ENCODE data around the gene ZNG1B. TPM values are rescaled to one million over a fixed set of nuclear protein-coding genes. Genes with fewer than 3 reads are reported as not detected.
"Not testable (repeated sequence)": the region's sequence is repeated elsewhere in the genome, so short reads cannot be mapped to it uniquely, and the experiment has no call there.

The ZNG1B gene
- total and polyA plus RNA-seq, 2 donors (not counting 1 experiment from before 2014, with no cell fraction given), result 23.9 to 36.8 TPM

DNA sequence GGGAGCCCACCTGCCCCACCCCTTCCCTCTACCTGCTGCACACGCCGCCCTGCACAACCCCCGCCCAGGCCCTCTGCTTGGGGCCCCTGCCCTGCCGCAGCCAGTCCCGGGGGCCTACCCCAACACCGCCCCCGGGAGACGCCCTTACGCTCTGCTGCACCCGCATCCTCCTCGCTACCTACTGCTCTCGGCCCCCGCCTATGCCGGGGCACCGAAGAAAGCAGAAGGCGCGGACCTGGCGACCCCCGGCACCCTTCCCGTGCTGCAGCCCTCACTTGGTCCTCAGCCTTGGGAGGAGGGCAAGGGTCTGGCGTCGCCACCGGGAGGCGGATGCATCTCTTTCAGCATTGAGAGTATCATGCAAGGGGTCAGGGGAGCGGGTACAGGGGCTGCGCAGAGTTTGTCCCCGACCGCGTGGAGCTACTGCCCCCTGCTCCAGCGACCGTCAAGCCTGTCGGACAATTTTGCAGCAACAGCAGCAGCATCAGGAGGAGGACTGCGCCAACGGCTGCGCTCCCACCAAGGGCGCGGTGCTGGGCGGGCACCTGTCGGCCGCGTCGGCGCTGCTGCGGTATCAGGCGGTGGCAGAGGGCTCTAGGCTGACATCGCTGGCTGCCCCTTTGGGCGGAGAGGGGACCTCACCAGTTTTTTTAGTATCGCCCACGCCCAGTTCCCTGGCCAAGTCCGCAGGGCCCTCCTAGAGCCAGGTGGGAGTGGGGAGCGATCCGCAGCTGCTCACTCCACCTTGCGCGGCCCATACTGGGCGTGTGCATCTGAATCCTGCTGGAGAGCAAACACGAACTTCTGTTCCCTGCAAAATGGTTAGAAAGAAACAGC lies 62.6 kb downstream of the ZNG1B start:
- H2AFZ ChIP-seq (ENCODE audit: low read length); H3K4me2 ChIP-seq (ENCODE audit: extremely low read depth, insufficient read depth, low read length); H3K79me2 ChIP-seq (ENCODE audit: control insufficient read depth, insufficient read depth, low read length); H4K20me1 ChIP-seq (ENCODE audit: control insufficient read depth, extremely low read depth, insufficient read depth, low read length); H3K9ac ChIP-seq (ENCODE audit: insufficient read depth, low read length); DNase-seq (ENCODE audit: low read depth in 2 of 2); H3K27ac ChIP-seq (ENCODE audit: insufficient read depth, low read length); H3K9me3 ChIP-seq (ENCODE audit: control insufficient read depth, insufficient read depth, low read depth, low read length); H3K4me3 ChIP-seq (replicated peaks in 1 of 4; ENCODE audit: control extremely low read depth in 1 of 4, insufficient read depth in 1 of 4, low read depth in 3 of 4, low read length in 4 of 4); H3K4me1 ChIP-seq (ENCODE audit: control insufficient read depth, extremely low read depth, insufficient read depth, low read length); H3K36me3 ChIP-seq (ENCODE audit: control insufficient read depth, insufficient read depth, low read length): not testable (repeated sequence)
- peaks cover 22% of the 10 kb centered on the region for H3K27me3 ChIP-seq (ENCODE audit: control insufficient read depth, insufficient read depth, low read length)

DNA sequence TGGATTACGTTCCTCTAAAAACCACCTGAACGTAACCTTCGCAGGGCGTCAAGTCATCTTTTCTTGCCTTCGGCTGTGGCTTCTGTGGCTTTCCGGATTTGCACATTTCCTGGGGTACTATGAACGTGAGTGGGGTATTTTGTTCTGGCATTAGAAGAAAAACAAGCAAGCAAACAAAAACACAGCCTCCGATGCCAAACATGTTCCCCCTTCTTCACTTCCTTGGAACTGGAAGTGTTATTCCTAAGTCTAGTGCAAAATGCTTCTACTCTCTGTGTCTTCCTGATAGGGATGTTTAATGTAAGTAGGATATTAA lies 63.2 kb downstream of the ZNG1B start:
- H3K27me3 ChIP-seq (ENCODE audit: control insufficient read depth, insufficient read depth, low read length), result peaks cover 22% of the 10 kb centered on the region
- H3K4me2 ChIP-seq (ENCODE audit: extremely low read depth, insufficient read depth, low read length); H2AFZ ChIP-seq (ENCODE audit: low read length); DNase-seq (ENCODE audit: low read depth in 2 of 2); H3K4me1 ChIP-seq (ENCODE audit: control insufficient read depth, extremely low read depth, insufficient read depth, low read length); H3K9ac ChIP-seq (ENCODE audit: insufficient read depth, low read length); H3K36me3 ChIP-seq (ENCODE audit: control insufficient read depth, insufficient read depth, low read length); H4K20me1 ChIP-seq (ENCODE audit: control insufficient read depth, extremely low read depth, insufficient read depth, low read length); H3K79me2 ChIP-seq (ENCODE audit: control insufficient read depth, insufficient read depth, low read length); H3K9me3 ChIP-seq (ENCODE audit: control insufficient read depth, insufficient read depth, low read depth, low read length); H3K27ac ChIP-seq (ENCODE audit: insufficient read depth, low read length); H3K4me3 ChIP-seq (replicated peaks in 1 of 4; ENCODE audit: control extremely low read depth in 1 of 4, insufficient read depth in 1 of 4, low read depth in 3 of 4, low read length in 4 of 4): not testable (repeated sequence)
- peak; percentile 64 for TF ChIP-seq EZH2 (IDR thresholded peaks at IDR 0.05; ENCODE audit: low read length, missing control alignments)

DNA sequence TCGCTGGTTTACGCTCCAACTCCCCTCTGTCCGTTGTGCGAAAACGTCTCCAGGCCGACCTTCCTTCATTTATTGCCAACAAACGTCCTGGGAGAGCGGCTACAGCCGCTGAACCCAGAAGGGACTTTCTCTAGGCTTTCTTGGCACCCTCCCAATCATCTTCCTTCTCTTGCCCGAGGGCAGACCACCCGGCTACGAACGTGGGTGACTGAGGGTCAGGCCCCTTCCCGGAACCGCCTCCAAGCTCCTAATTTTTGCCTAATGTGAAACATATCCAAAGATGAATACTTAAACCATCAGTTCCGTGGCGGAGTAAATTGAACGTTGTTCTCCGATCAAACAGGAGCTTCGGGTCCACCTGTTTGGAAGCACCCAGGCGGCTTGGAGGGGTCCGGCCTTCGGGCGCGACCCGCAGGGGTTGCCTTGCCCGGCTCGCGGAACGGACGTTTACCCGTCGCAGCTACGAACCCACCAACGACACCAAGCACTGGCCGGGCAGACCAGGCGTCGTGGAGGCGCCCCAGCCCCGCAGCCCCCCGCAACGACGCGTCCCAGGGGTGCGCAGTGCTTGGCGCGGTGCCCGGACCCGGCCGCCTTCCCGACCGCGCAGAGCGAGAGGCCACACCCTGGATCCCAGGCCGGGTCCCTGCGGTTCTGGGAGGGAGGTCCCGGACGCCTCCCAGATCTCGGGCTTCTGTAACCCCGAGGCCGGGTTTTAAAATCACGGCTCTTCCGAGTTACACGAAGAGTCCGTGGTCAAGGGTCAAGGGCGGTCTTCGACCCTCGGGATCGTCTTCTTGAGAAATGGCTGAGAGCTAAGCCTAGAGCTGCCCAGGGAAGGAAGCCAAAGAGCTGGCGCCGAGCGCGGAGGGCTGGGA lies 65.0 kb downstream of the ZNG1B start:
- H3K27ac ChIP-seq (ENCODE audit: insufficient read depth, low read length); H2AFZ ChIP-seq (ENCODE audit: low read length); H3K9ac ChIP-seq (ENCODE audit: insufficient read depth, low read length); H3K9me3 ChIP-seq (ENCODE audit: control insufficient read depth, insufficient read depth, low read depth, low read length); DNase-seq (ENCODE audit: low read depth in 2 of 2); H4K20me1 ChIP-seq (ENCODE audit: control insufficient read depth, extremely low read depth, insufficient read depth, low read length); H3K36me3 ChIP-seq (ENCODE audit: control insufficient read depth, insufficient read depth, low read length); H3K4me1 ChIP-seq (ENCODE audit: control insufficient read depth, extremely low read depth, insufficient read depth, low read length); H3K79me2 ChIP-seq (ENCODE audit: control insufficient read depth, insufficient read depth, low read length): not testable (repeated sequence)
- TF ChIP-seq EZH2 (IDR thresholded peaks at IDR 0.05; ENCODE audit: low read length, missing control alignments), result peak; percentile 61
- Histone ChIP-seq H3K4me3 (replicated peaks in 1 of 4; ENCODE audit: control extremely low read depth in 1 of 4, insufficient read depth in 1 of 4, low read depth in 3 of 4, low read length in 4 of 4) (peak overlapping the region in 3 of 4 experiments; percentile 17 to 44 (median 26)), H3K4me2 (ENCODE audit: extremely low read depth, insufficient read depth, low read length) (peak overlapping the region; percentile 78), H3K27me3 (ENCODE audit: control insufficient read depth, insufficient read depth, low read length) (peaks cover 22% of the 10 kb centered on the region)

DNA sequence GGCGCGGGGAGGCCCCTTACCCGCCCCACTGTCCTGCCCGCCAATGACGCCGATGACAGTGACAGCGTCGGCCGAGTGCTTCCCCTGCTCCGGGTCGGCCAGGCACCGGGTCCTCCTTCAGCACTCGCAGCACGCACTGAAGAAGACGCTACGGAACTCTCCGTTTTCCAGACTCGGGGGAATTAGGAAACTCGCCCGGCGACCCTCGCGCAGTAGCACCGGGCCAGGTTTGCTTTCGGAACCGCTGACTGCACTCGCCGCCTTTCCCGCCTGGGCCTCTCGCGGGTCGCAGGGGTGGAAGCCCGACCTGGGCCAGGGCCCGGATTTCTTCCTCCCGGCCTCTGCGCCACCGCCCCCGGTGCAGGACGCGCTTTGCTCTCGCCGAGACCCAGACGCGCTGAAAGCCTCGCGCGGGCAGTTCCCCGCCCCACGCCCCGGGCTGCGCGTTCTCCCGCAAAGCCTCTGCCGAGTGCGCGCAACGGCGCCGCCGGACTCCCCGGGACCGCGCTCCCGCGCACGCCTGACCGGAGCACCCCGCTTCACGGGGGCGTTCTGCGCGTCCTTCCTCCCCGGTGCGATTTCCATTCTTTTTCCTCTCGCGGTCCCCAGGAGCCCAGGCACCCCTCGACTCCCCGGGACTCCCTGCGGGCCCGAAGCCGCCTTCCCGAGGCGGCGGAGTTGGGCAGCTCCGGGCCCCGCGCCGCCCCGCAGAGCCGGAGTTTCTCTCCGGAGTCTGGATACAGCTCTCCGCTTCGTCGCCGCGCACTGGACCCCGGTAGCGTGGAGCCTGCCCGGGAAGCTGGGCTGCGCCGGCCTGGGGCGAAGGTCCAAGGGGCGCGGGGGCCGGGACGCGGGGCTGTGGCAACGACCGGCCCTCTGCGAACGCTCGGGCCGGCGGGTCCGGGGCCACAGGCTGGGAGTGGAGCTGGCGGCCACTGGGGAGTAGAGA lies 65.9 kb downstream of the ZNG1B start:
- Histone ChIP-seq H3K4me3 (replicated peaks in 1 of 4; ENCODE audit: control extremely low read depth in 1 of 4, insufficient read depth in 1 of 4, low read depth in 3 of 4, low read length in 4 of 4) (peak overlapping the region in 3 of 4 experiments; percentile 17 to 44 (median 26)), H3K27me3 (ENCODE audit: control insufficient read depth, insufficient read depth, low read length) (peaks cover 22% of the 10 kb centered on the region), H3K4me2 (ENCODE audit: extremely low read depth, insufficient read depth, low read length) (peak overlapping the region; percentile 78)
- not testable (repeated sequence) for H3K36me3 ChIP-seq (ENCODE audit: control insufficient read depth, insufficient read depth, low read length); H3K9ac ChIP-seq (ENCODE audit: insufficient read depth, low read length); H3K4me1 ChIP-seq (ENCODE audit: control insufficient read depth, extremely low read depth, insufficient read depth, low read length); H3K79me2 ChIP-seq (ENCODE audit: control insufficient read depth, insufficient read depth, low read length); H3K9me3 ChIP-seq (ENCODE audit: control insufficient read depth, insufficient read depth, low read depth, low read length); H4K20me1 ChIP-seq (ENCODE audit: control insufficient read depth, extremely low read depth, insufficient read depth, low read length); H3K27ac ChIP-seq (ENCODE audit: insufficient read depth, low read length); H2AFZ ChIP-seq (ENCODE audit: low read length)
- DNase-seq (ENCODE audit: low read depth in 2 of 2), result peak in 1 of 2 donors; percentile 4
- peak; percentile 76 for TF ChIP-seq EZH2 (IDR thresholded peaks at IDR 0.05; ENCODE audit: low read length, missing control alignments)

All from fibroblast of lung (primary cell).